Measurements from ENCODE around the gene DCUN1D2.

Gene DCUN1D2

GRCh38 chr13:113508521-113509254 lies 18.2 kb upstream of the DCUN1D2 start:
- Mint-ChIP-seq H3K9me3 (no peaks in the 10 kb centered on the region), H3K27me3 (no peaks in the 10 kb centered on the region), H3K27ac (peak overlapping the region; percentile 94), H3K36me3 (ENCODE audit: low read depth) (peaks cover 93% of the 10 kb centered on the region), H3K4me1 (ENCODE audit: low read depth) (peaks cover 54% of the 10 kb centered on the region), H3K4me3 (peak overlapping the region; percentile 72)
- intact Hi-C loops (cut with micrococcal nuclease): no loop called here

DNA sequence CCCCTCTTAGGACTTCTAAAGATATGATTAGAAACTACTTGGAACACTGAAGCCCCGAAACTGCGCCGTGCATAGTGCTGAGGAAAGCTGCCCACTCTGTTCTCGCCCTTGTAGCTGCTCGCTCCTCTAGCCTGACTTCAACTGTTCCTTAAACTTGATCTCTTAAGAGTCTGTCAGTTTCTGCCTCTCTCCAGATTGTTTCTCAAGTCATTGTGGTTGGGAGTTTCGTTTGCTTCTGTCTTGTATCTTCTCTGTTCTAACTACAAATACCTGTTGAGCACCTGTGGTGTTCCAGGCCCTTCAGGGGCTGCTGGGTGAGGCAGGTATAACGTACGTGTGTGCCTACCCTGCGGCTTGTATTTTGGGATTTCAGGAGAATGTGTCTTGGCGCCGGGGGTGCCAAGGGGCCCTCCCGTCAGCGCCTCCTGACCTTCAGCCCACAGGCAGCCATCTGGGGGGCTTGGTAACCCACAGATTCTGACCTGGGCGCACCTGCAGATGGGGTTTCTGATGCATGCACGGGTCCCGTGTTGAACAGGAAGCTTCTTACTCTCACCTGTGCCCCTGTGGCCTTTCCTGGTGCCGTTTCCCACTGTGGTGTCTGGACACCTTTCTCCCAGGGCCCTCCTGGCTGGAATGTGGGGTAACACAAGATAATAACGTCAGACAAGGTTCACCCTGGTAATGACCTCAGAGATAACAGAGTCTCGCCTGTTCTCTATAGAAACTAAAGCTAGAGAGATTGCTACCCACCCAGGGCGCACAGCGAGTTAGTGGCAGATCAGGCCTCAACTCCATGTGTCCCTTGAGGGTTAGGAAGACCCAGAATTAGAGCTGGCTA lies 17.2 kb upstream of the DCUN1D2 start:
- no peaks in the 10 kb centered on the region for H3K9me3 Mint-ChIP-seq
- intact Hi-C loops (cut with micrococcal nuclease): loop anchor here (2.0 kb wide), 1 partner anchor 15 kb away; no protein-coding TSS in a partner anchor
- peak overlapping the region; percentile 94 for H3K27ac Mint-ChIP-seq
- peaks cover 54% of the 10 kb centered on the region for H3K4me1 Mint-ChIP-seq (ENCODE audit: low read depth)
- H3K4me3 Mint-ChIP-seq: peak overlapping the region; percentile 72
- no peaks in the 10 kb centered on the region for H3K27me3 Mint-ChIP-seq
- peaks cover 90% of the 10 kb centered on the region for H3K36me3 Mint-ChIP-seq (ENCODE audit: low read depth)

DNA sequence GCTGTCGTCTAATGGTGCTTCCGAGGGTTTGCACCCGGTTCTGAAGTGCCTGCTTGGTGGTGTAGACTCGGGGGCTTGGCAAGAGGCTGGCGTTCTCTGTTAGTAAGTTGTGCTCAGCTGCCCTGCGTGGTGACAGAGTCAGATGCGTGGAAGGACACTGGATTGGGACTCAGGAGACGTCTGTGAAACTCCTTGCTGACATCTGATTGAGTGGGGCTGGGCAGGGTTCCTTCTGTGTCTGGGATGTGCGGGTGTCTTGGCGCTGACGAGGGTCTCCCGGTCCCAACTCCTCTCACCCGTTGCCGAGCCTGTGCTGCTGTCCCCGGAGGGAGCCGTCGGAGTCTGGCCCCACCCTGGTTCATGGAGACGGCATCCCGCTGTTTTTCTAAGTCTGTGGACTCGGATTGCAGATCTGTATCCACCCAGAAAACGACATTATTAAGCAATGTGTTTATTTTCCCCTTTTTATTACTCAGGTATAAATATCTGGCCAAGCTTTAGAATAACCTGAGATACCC lies 16.4 kb upstream of the DCUN1D2 start:
- Mint-ChIP-seq H3K4me3 (no peak overlapping the region), H3K9me3 (no peaks in the 10 kb centered on the region), H3K36me3 (ENCODE audit: low read depth) (peaks cover 90% of the 10 kb centered on the region), H3K27me3 (no peaks in the 10 kb centered on the region), H3K4me1 (ENCODE audit: low read depth) (peaks cover 54% of the 10 kb centered on the region), H3K27ac (peak overlapping the region; percentile 94)
- intact Hi-C loops (cut with micrococcal nuclease): loop anchor here (2.0 kb wide), 1 partner anchor 14 kb away; no protein-coding TSS in a partner anchor

- Mint-ChIP-seq H3K9me3 (no peaks in the 10 kb centered on the region), H3K36me3 (ENCODE audit: low read depth) (peaks cover 90% of the 10 kb centered on the region), H3K27me3 (no peaks in the 10 kb centered on the region), H3K4me1 (ENCODE audit: low read depth) (peaks cover 54% of the 10 kb centered on the region), H3K27ac (peak overlapping the region; percentile 94), H3K4me3 (peak overlapping the region; percentile 33)
- intact Hi-C loops (cut with micrococcal nuclease): loop anchor here (2.0 kb wide), 1 partner anchor 13 kb away; no protein-coding TSS in a partner anchor
Measured at GRCh38 chr13:113506025-113506685, 15.6 kb upstream of the DCUN1D2 start.

DNA sequence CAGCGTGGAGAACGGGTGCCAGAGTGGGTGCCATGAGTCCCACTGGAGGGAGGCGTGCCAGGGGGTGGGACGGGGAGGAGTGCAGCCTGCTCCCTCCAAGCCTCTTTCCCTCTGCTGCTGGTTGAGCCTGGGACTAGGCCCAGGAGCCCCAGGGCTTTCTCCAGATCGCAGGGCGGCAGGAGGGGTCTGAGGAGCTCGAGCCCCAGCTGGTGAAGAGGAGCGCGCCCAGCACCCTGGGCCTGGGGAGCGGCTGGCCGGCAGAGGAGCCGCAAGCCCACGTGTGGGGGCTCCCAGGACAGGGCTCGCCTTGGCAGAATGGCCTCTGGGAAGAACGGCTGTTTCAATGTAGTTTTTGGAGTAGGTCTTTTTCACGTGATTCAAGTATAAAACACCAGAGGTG lies 12.2 kb upstream of the DCUN1D2 start:
- no peak overlapping the region for H3K4me3 Mint-ChIP-seq
- intact Hi-C loops (cut with micrococcal nuclease): no loop called here
- no peaks in the 10 kb centered on the region for H3K27me3 Mint-ChIP-seq
- H3K36me3 Mint-ChIP-seq (ENCODE audit: low read depth): peaks cover 93% of the 10 kb centered on the region
- peaks cover 30% of the 10 kb centered on the region for H3K4me1 Mint-ChIP-seq (ENCODE audit: low read depth)
- no peak overlapping the region for H3K27ac Mint-ChIP-seq
- H3K9me3 Mint-ChIP-seq: no peaks in the 10 kb centered on the region

GRCh38 chr13:113500530-113501265 lies 10.2 kb upstream of the DCUN1D2 start:
- Mint-ChIP-seq H3K4me3 (no peak overlapping the region), H3K27me3 (no peaks in the 10 kb centered on the region), H3K9me3 (no peaks in the 10 kb centered on the region), H3K27ac (no peak overlapping the region), H3K36me3 (ENCODE audit: low read depth) (peaks cover 95% of the 10 kb centered on the region), H3K4me1 (ENCODE audit: low read depth) (peaks cover 19% of the 10 kb centered on the region)
- intact Hi-C loops (cut with micrococcal nuclease): no loop called here

GRCh38 chr13:113499936-113500335 lies 9.4 kb upstream of the DCUN1D2 start:
- no peak overlapping the region for H3K4me3 Mint-ChIP-seq
- H3K27ac Mint-ChIP-seq: no peak overlapping the region
- intact Hi-C loops (cut with micrococcal nuclease): loop anchor here (10.0 kb wide), 1 partner anchor 55 kb away; no protein-coding TSS in a partner anchor
- H3K4me1 Mint-ChIP-seq (ENCODE audit: low read depth): peaks cover 18% of the 10 kb centered on the region
- no peaks in the 10 kb centered on the region for H3K9me3 Mint-ChIP-seq
- no peaks in the 10 kb centered on the region for H3K27me3 Mint-ChIP-seq
- H3K36me3 Mint-ChIP-seq (ENCODE audit: low read depth): peaks cover 95% of the 10 kb centered on the region

DNA sequence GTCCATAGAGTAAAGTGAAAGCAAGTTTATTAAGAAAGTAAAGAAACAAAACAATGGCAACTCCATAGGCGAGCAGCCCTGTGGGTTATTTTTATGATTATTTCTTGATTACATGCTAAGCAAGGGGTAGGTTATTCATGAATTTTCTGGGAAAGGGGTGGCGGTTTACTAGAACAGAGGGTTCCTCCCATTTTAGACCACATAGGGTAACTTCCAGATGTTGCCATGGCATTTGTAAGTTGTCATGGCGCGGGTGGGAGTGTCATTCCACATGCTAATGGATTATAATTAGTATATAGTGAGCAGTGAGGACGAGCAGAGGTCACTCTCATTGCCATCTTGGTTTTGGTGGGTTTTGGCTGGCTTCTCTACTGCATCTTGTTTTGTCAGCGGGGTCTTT lies 8.4 kb upstream of the DCUN1D2 start:
- Mint-ChIP-seq H3K4me3 (no peak overlapping the region), H3K27ac (no peak overlapping the region), H3K9me3 (no peaks in the 10 kb centered on the region), H3K27me3 (no peaks in the 10 kb centered on the region), H3K36me3 (ENCODE audit: low read depth) (peaks cover 97% of the 10 kb centered on the region), H3K4me1 (ENCODE audit: low read depth) (peaks cover 26% of the 10 kb centered on the region)
- intact Hi-C loops (cut with micrococcal nuclease): loop anchor here (10.0 kb wide), 1 partner anchor 56 kb away; no protein-coding TSS in a partner anchor

GRCh38 chr13:113497217-113497616 lies 6.7 kb upstream of the DCUN1D2 start:
- Mint-ChIP-seq H3K27ac (no peak overlapping the region), H3K4me3 (no peak overlapping the region), H3K27me3 (no peaks in the 10 kb centered on the region), H3K9me3 (no peaks in the 10 kb centered on the region), H3K4me1 (ENCODE audit: low read depth) (peaks cover 40% of the 10 kb centered on the region), H3K36me3 (ENCODE audit: low read depth) (peaks cover 83% of the 10 kb centered on the region)
- intact Hi-C loops (cut with micrococcal nuclease): loop anchor here (10.0 kb wide), 1 partner anchor 58 kb away; no protein-coding TSS in a partner anchor

GRCh38 chr13:113495494-113496210 lies 5.1 kb upstream of the DCUN1D2 start:
- Mint-ChIP-seq H3K4me1 (ENCODE audit: low read depth) (peaks cover 40% of the 10 kb centered on the region), H3K4me3 (no peak overlapping the region), H3K27me3 (no peaks in the 10 kb centered on the region), H3K27ac (peak overlapping the region; percentile 6), H3K9me3 (no peaks in the 10 kb centered on the region), H3K36me3 (ENCODE audit: low read depth) (peaks cover 74% of the 10 kb centered on the region)
- intact Hi-C loops (cut with micrococcal nuclease): loop anchor here (10.0 kb wide), 1 partner anchor 59 kb away; no protein-coding TSS in a partner anchor

DNA sequence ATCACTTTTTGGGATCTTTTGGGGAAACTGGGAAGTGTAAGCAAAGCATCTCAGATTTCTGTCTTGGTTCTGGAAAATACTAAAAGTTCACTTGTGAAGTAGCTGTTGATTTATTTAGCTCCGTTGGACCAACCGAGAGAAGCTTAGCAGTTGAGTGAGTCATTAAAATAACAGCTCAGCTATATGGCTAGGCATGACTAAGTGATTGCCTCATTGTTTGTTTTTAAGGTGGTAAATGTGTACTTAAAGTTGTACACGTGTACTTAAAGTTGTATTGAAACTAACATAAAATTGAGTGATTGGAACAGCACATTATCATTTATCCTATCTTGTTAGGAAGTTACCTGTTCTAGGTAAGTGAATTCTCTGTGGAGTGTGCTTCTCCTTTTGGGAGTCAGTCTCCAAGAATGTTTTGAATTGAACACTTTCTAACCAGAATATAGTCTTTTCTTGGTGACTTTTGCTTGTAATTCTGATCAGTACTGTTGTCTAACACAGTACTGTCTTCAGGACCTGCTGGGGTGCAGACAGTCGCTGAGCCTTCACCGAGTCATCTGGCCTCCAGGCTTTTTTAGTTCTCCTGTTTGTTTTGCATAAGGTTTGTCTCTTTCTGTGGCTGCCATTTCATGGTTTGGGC lies 2.9 kb upstream of the DCUN1D2 start:
- peak overlapping the region; percentile 51 for H3K4me3 Mint-ChIP-seq
- intact Hi-C loops (cut with micrococcal nuclease): loop anchor here (2.0 to 10.0 kb wide), 3 partner anchors 13 to 341 kb away; no protein-coding TSS in a partner anchor
- peaks cover 54% of the 10 kb centered on the region for H3K4me1 Mint-ChIP-seq (ENCODE audit: low read depth)
- H3K36me3 Mint-ChIP-seq (ENCODE audit: low read depth): peaks cover 61% of the 10 kb centered on the region
- peak overlapping the region; percentile 73 for H3K27ac Mint-ChIP-seq
- no peaks in the 10 kb centered on the region for H3K27me3 Mint-ChIP-seq
- H3K9me3 Mint-ChIP-seq: no peaks in the 10 kb centered on the region

DNA sequence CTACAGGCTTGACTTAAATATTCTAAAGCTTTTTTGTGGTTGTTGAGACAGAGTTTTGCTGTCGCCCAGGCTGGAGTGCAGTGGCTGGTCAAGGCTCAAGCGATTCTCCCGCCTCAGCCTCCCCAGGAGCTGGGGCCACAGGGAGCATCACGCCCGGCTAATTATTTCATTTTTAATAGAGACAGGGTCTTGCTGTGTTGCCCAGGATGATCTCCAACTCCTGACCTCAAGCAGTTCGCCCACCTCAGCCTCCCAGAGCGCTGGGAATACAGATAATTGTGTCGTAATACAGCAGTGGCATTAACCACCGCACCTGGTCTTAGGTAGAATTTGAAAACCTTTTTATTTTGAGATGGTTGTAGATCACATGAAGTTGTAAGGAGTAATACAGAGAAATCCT lies 1.5 kb upstream of the DCUN1D2 start:
- H3K36me3 Mint-ChIP-seq (ENCODE audit: low read depth): peaks cover 47% of the 10 kb centered on the region
- H3K27me3 Mint-ChIP-seq: no peaks in the 10 kb centered on the region
- H3K9me3 Mint-ChIP-seq: no peaks in the 10 kb centered on the region

More for the DNA sequence above, 1.5 kb upstream of the DCUN1D2 start:
- H3K27ac Mint-ChIP-seq: peak overlapping the region; percentile 91
- peaks cover 66% of the 10 kb centered on the region for H3K4me1 Mint-ChIP-seq (ENCODE audit: low read depth)
- intact Hi-C loops (cut with micrococcal nuclease): loop anchor here (2.0 to 10.0 kb wide), 4 partner anchors 15 to 340 kb away; no protein-coding TSS in a partner anchor
- H3K4me3 Mint-ChIP-seq: peak overlapping the region; percentile 94

All from dendritic cell treated with granulocyte-macrophage colony-stimulating factor and Interleukin-4, amounts not matched to agents 40 ng/mL and 50 ng/mL, for 4 days (primary cell).